Neuronal stem cell (in vitro differentiated cells): Measurements from ENCODE around the gene TMEM72.

ENCODE experiments used
- DNase-seq: peaks from one replicate; pipeline ENCODE4 v3.0.0-alpha.2; 2013; ENCODE audit warnings: low spot score
- H2AFZ ChIP-seq: one replicate; pipeline ENCODE4 v1.6.1; 2013; ENCODE audit warnings: mild to moderate bottlenecking, low read length, inconsistent platforms
- H2AK5ac ChIP-seq: 2 replicates; pipeline ENCODE4 v1.6.1; 2013; ENCODE audit warnings: low read depth, mild to moderate bottlenecking, inconsistent platforms, low read length, moderate library complexity, mixed read lengths
- H2BK120ac ChIP-seq: 2 replicates; pipeline ENCODE4 v1.6.1; 2013; ENCODE audit warnings: low read depth, mild to moderate bottlenecking, inconsistent platforms, low read length, moderate library complexity, mixed read lengths
- H2BK12ac ChIP-seq: one replicate; pipeline ENCODE4 v1.6.1; 2013; ENCODE audit warnings: low read length, inconsistent platforms
- H2BK15ac ChIP-seq: 2 replicates; pipeline ENCODE4 v1.6.1; 2013; ENCODE audit warnings: mild to moderate bottlenecking, low read length, inconsistent platforms, mixed read lengths
- H2BK5ac ChIP-seq: one replicate; pipeline ENCODE4 v1.6.1; 2013; ENCODE audit warnings: inconsistent platforms, mild to moderate bottlenecking, low read length, moderate library complexity
- H3K14ac ChIP-seq: one replicate; pipeline ENCODE4 v1.6.1; 2013; ENCODE audit warnings: low read length, inconsistent platforms
- H3K18ac ChIP-seq: 2 replicates; pipeline ENCODE4 v1.6.1; 2013; ENCODE audit warnings: low read length, inconsistent platforms
- H3K23ac ChIP-seq: 2 replicates; pipeline ENCODE4 v1.6.1; 2013; ENCODE audit warnings: low read depth, mild to moderate bottlenecking, mixed read lengths, low read length, inconsistent platforms; ENCODE audit not compliant: poor library complexity
- H3K27ac ChIP-seq: replicated peaks from 3 replicates; pipeline ENCODE4 v1.5.1; 2013; ENCODE audit warnings: low read length, inconsistent platforms
- H3K27me3 ChIP-seq, 3 experiments: 2 replicates each; pipeline ENCODE4 v1.6.1; 2013; ENCODE audit warnings: low read length in 3 of 3, mild to moderate bottlenecking in 2 of 3, inconsistent platforms in 1 of 3, low read depth in 1 of 3, mixed read lengths in 1 of 3, moderate library complexity in 1 of 3; ENCODE audit not compliant: control insufficient read depth in 3 of 3, insufficient read depth in 3 of 3
- H3K36me3 ChIP-seq, 2 donors: replicated peaks in 1 of 2; 2 replicates each; pipeline ENCODE4 v1.6.1; 2013; ENCODE audit warnings: low read length in 2 of 2; ENCODE audit not compliant: control insufficient read depth in 2 of 2, insufficient read depth in 2 of 2
- H3K4ac ChIP-seq: 2 replicates; pipeline ENCODE4 v1.6.1; 2013; ENCODE audit warnings: inconsistent platforms, mild to moderate bottlenecking, low read length, moderate library complexity
- H3K4me1 ChIP-seq, 2 donors: 1 replicate in 1 of 2; 2 replicates in 1 of 2; pipeline ENCODE4 v1.6.1; 2013; ENCODE audit warnings: low read length in 2 of 2, low read depth in 1 of 2; ENCODE audit not compliant: control insufficient read depth in 2 of 2, insufficient read depth in 1 of 2
- H3K4me2 ChIP-seq: one replicate; pipeline ENCODE4 v1.6.1; 2013; ENCODE audit warnings: mild to moderate bottlenecking, low read length, inconsistent platforms; ENCODE audit not compliant: insufficient read depth, poor library complexity, severe bottlenecking
- H3K4me3 ChIP-seq, 2 donors: 2 replicates each; pipeline ENCODE4 v1.5.1; 2013; ENCODE audit warnings: low read length in 2 of 2, mild to moderate bottlenecking in 2 of 2, inconsistent platforms in 1 of 2, moderate library complexity in 1 of 2
- H3K79me1 ChIP-seq: one replicate; pipeline ENCODE4 v1.6.1; 2013; ENCODE audit warnings: low read depth, mild to moderate bottlenecking, inconsistent platforms, low read length, moderate library complexity
- H3K9ac ChIP-seq: one replicate; pipeline ENCODE4 v1.6.1; 2013; ENCODE audit warnings: mild to moderate bottlenecking, low read depth, low read length, inconsistent platforms; ENCODE audit not compliant: poor library complexity
- H3K9me3 ChIP-seq, 2 donors: replicated peaks in 1 of 2; 2 replicates each; pipeline versions ENCODE3 to v1.6.1; 2013; ENCODE audit warnings: low read length in 2 of 2, mild to moderate bottlenecking in 2 of 2, inconsistent platforms in 1 of 2, low read depth in 1 of 2, mixed read lengths in 1 of 2, moderate library complexity in 1 of 2; ENCODE audit not compliant: control insufficient read depth in 2 of 2, insufficient read depth in 1 of 2
- H4K8ac ChIP-seq: one replicate; pipeline ENCODE4 v1.6.1; 2013; ENCODE audit warnings: low read depth, mild to moderate bottlenecking, inconsistent platforms, low read length, moderate library complexity
- H4K91ac ChIP-seq: one replicate; pipeline ENCODE4 v1.6.1; 2013; ENCODE audit warnings: low read length, low read depth, mild to moderate bottlenecking, inconsistent platforms; ENCODE audit not compliant: poor library complexity
- WGBS, 2 donors: extraction: QIAGEN DNeasy Blood & Tissue Kit; methylation state at CpG; one replicate each; pipeline ENCODE4 v1.1.7; 2013; ENCODE audit warnings: missing lambda C conversion rate in 2 of 2, mixed read lengths in 1 of 2; ENCODE audit not compliant: insufficient read length in 2 of 2, insufficient replicate concordance in 1 of 2; ENCODE audit errors: extremely low coverage in 2 of 2; 5-methylcytosine and 5-hydroxymethylcytosine counted together

The TMEM72 gene

GRCh38 chr10:44917848-44918247 lies 6.7 kb downstream of the TMEM72 start:
- DNase-seq, result no peak
- no peak overlapping the region for H3K27ac ChIP-seq
- no peak overlapping the region for H3K4ac ChIP-seq
- H4K91ac ChIP-seq, result no peak overlapping the region
- no CpG with 5 or more reads among the region's 3 CpGs for WGBS, 2 donors
- H2BK120ac ChIP-seq, result no peak overlapping the region
- no peak overlapping the region for H2BK5ac ChIP-seq
- H3K18ac ChIP-seq, result no peak overlapping the region
- no peak overlapping the region for H4K8ac ChIP-seq
- H2BK12ac ChIP-seq, result no peak overlapping the region
- no peak overlapping the region for H2AFZ ChIP-seq
- H3K9me3 ChIP-seq, result no peaks in the 10 kb centered on the region
- H3K79me1 ChIP-seq, result no peaks in the 10 kb centered on the region
- H3K4me1 ChIP-seq, result peaks cover 0 to 3% of the 10 kb centered on the region in 2 donors
- no peak overlapping the region for H3K4me2 ChIP-seq
- H3K4me3 ChIP-seq, result no peak overlapping the region
- peaks cover 0 to 4% (median 0%) of the 10 kb centered on the region in 3 experiments for H3K27me3 ChIP-seq
- H3K23ac ChIP-seq, result no peak overlapping the region
- H3K9ac ChIP-seq, result no peak overlapping the region
- H2AK5ac ChIP-seq, result no peak overlapping the region
- H3K14ac ChIP-seq, result no peak overlapping the region
- no peak overlapping the region for H2BK15ac ChIP-seq
- H3K36me3 ChIP-seq, result no peaks in the 10 kb centered on the region

GRCh38 chr10:44920252-44920651 lies 9.1 kb downstream of the TMEM72 start:
- no peak overlapping the region for H3K14ac ChIP-seq
- H2BK5ac ChIP-seq, result no peak overlapping the region
- H3K79me1 ChIP-seq, result no peaks in the 10 kb centered on the region
- H3K36me3 ChIP-seq, result no peaks in the 10 kb centered on the region
- peaks cover 0 to 4% (median 0%) of the 10 kb centered on the region in 3 experiments for H3K27me3 ChIP-seq
- no CpG with 5 or more reads among the region's 3 CpGs for WGBS, 2 donors
- no peak overlapping the region for H2AFZ ChIP-seq
- H2BK12ac ChIP-seq, result no peak overlapping the region
- H3K27ac ChIP-seq, result no peak overlapping the region
- no peak overlapping the region for H3K9ac ChIP-seq
- no peak overlapping the region for H3K23ac ChIP-seq
- H3K4me3 ChIP-seq, result no peak overlapping the region
- H3K9me3 ChIP-seq, result no peaks in the 10 kb centered on the region
- peaks cover 3 to 9% of the 10 kb centered on the region in 2 donors for H3K4me1 ChIP-seq
- H4K8ac ChIP-seq, result no peak overlapping the region
- no peak overlapping the region for H3K4me2 ChIP-seq
- DNase-seq, result no peak
- no peak overlapping the region for H2BK120ac ChIP-seq
- H2AK5ac ChIP-seq, result no peak overlapping the region
- no peak overlapping the region for H3K18ac ChIP-seq
- H2BK15ac ChIP-seq, result no peak overlapping the region
- no peak overlapping the region for H3K4ac ChIP-seq
- H4K91ac ChIP-seq, result no peak overlapping the region

- no peak for DNase-seq
- peaks cover 0 to 4% (median 0%) of the 10 kb centered on the region in 3 experiments for H3K27me3 ChIP-seq
- no CpG with 5 or more reads among the region's 5 CpGs for WGBS, 2 donors
Observed at GRCh38 chr10:44921061-44921460, 9.9 kb downstream of the TMEM72 start.

GRCh38 chr10:44921506-44921905 lies 10.4 kb downstream of the TMEM72 start:
- no CpG with 5 or more reads among the region's 3 CpGs for WGBS, 2 donors
- Histone ChIP-seq H3K9me3 (peaks cover 0 to 2% of the 10 kb centered on the region in 2 donors), H2BK5ac (no peak overlapping the region), H3K23ac (no peak overlapping the region), H3K27me3 (peaks cover 0 to 4% (median 0%) of the 10 kb centered on the region in 3 experiments), H2BK120ac (no peak overlapping the region), H2BK15ac (no peak overlapping the region), H3K18ac (no peak overlapping the region), H4K91ac (no peak overlapping the region), H3K79me1 (no peaks in the 10 kb centered on the region), H4K8ac (no peak overlapping the region), H3K9ac (no peak overlapping the region), H3K27ac (no peak overlapping the region), H3K4ac (no peak overlapping the region), H2AK5ac (no peak overlapping the region), H2BK12ac (no peak overlapping the region), H3K4me3 (no peak overlapping the region), H3K36me3 (no peaks in the 10 kb centered on the region), H2AFZ (no peak overlapping the region), H3K14ac (no peak overlapping the region), H3K4me1 (peaks cover 3 to 11% of the 10 kb centered on the region in 2 donors), H3K4me2 (no peak overlapping the region)
- DNase-seq, result no peak

More at GRCh38 chr10:44921061-44921460, 9.9 kb downstream of the TMEM72 start:
- Histone ChIP-seq H3K23ac (no peak overlapping the region), H3K36me3 (no peaks in the 10 kb centered on the region), H3K4me2 (no peak overlapping the region), H3K4me1 (peaks cover 3 to 11% of the 10 kb centered on the region in 2 donors), H3K9me3 (peaks cover 0 to 2% of the 10 kb centered on the region in 2 donors), H3K4me3 (no peak overlapping the region), H3K79me1 (no peaks in the 10 kb centered on the region), H2BK5ac (no peak overlapping the region), H3K27ac (no peak overlapping the region), H4K8ac (no peak overlapping the region), H3K9ac (no peak overlapping the region), H3K18ac (no peak overlapping the region), H2AK5ac (no peak overlapping the region), H2BK12ac (no peak overlapping the region), H2BK120ac (no peak overlapping the region), H3K4ac (no peak overlapping the region), H2BK15ac (no peak overlapping the region), H2AFZ (no peak overlapping the region), H3K14ac (no peak overlapping the region), H4K91ac (no peak overlapping the region)
